Left ventricle myocardium inferior (tissue), 1 donor: ENCODE measurements around the gene ALAS1. TPM values are rescaled to one million over a fixed set of nuclear protein-coding genes. Genes with fewer than 3 reads are reported as not detected.

Experiments used
- DNase-seq: peaks from one replicate; pipeline ENCODE4 v3.0.0-alpha.2; 2020
- H3K27ac ChIP-seq: fragments of 200-600 bp; replicated peaks from 2 replicates; pipeline ENCODE4 v1.8.0; 2021
- H3K27me3 ChIP-seq: fragments of 200-600 bp; 2 replicates; pipeline ENCODE4 v1.8.0; 2021; ENCODE audit warnings: low read depth
- H3K36me3 ChIP-seq: fragments of 200-600 bp; 2 replicates; pipeline ENCODE4 v1.8.0; 2021
- H3K4me1 ChIP-seq: fragments of 200-600 bp; 2 replicates; pipeline ENCODE4 v1.8.0; 2021
- H3K4me3 ChIP-seq: fragments of 200-600 bp; 2 replicates; pipeline ENCODE4 v1.8.0; 2021; ENCODE audit warnings: mild to moderate bottlenecking, moderate library complexity
- H3K9me3 ChIP-seq: fragments of 200-600 bp; replicated peaks from 2 replicates; pipeline ENCODE4 v1.8.0; 2021
- intact Hi-C: fragments of 100-400 bp; cut with micrococcal nuclease; formaldehyde crosslinking; loops from one replicate; pipeline ENCODE4 v1.11.0; 2022
- total RNA-seq: library from RNA; stranded (reverse); fragmentation: NEBNext Ultra II Directional; extraction: Animal tissue kit (Norgen Biotek cat#: 25700); gene quantifications from one replicate; pipeline ENCODE4 v1.2.1, GENCODE V29; 2021
- TF ChIP-seq, protein P1 (sequence below): fragments of 200-600 bp; IDR thresholded peaks from 2 replicates; pipeline ENCODE4 v1.8.0; 2021; ENCODE audit warnings: antibody characterized with exemption, mild to moderate bottlenecking, borderline replicate concordance
- donor health status: DM: no; HTN: yes; CAD: no; lungs with severe emphysema.

ALAS1 gene
- total RNA-seq, 1 donor from 2014 or later = 180 TPM

DNA sequence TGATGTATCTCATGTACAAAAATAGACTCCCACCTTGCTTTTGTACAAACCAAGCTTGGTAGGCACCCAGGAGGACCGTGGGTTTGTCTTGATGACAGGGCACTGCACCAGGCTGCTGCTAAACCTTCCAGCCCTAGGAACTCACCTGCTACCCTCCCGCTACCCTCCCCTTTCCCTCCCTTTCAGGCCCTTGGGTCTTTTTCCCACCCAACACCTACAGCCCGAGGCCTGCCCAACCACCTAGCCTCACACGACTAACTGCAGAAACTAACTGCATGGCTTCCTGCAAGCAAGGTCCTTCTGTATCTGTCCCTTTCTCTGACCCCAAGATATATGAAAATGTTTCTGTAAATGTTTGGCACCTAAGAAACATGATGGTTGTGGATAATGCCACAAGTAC, 58.7 kb downstream of the ALAS1 start:
- Histone ChIP-seq H3K9me3 (no peaks in the 10 kb centered on the region), H3K36me3 (peaks cover 98% of the 10 kb centered on the region), H3K4me1 (peaks cover 17% of the 10 kb centered on the region), H3K27me3 (no peaks in the 10 kb centered on the region), H3K4me3 (no peak overlapping the region), H3K27ac (no peak overlapping the region)
- intact Hi-C loops = no loop called here
- DNase-seq = no peak
- TF ChIP-seq, protein P1, sequence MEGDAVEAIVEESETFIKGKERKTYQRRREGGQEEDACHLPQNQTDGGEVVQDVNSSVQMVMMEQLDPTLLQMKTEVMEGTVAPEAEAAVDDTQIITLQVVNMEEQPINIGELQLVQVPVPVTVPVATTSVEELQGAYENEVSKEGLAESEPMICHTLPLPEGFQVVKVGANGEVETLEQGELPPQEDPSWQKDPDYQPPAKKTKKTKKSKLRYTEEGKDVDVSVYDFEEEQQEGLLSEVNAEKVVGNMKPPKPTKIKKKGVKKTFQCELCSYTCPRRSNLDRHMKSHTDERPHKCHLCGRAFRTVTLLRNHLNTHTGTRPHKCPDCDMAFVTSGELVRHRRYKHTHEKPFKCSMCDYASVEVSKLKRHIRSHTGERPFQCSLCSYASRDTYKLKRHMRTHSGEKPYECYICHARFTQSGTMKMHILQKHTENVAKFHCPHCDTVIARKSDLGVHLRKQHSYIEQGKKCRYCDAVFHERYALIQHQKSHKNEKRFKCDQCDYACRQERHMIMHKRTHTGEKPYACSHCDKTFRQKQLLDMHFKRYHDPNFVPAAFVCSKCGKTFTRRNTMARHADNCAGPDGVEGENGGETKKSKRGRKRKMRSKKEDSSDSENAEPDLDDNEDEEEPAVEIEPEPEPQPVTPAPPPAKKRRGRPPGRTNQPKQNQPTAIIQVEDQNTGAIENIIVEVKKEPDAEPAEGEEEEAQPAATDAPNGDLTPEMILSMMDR = no peak

- no peak for DNase-seq
- intact Hi-C loops = no loop called here
- no peaks in the 10 kb centered on the region for H3K9me3 ChIP-seq
- H3K4me1 ChIP-seq = peaks cover 19% of the 10 kb centered on the region
- H3K27ac ChIP-seq = no peak overlapping the region
- TF ChIP-seq, protein P1 = no peak
- H3K27me3 ChIP-seq = no peaks in the 10 kb centered on the region
- peaks cover 100% of the 10 kb centered on the region for H3K36me3 ChIP-seq
- H3K4me3 ChIP-seq = no peak overlapping the region
Observed at GRCh38 chr3:52257911-52258310, 60.0 kb downstream of the ALAS1 start.

GRCh38 chr3:52259035-52259434, 61.1 kb downstream of the ALAS1 start:
- peaks cover 100% of the 10 kb centered on the region for H3K36me3 ChIP-seq
- TF ChIP-seq, protein P1 = no peak
- H3K27me3 ChIP-seq = no peaks in the 10 kb centered on the region
- H3K9me3 ChIP-seq = no peaks in the 10 kb centered on the region
- no peak overlapping the region for H3K27ac ChIP-seq
- intact Hi-C loops = no loop called here
- DNase-seq = no peak
- H3K4me3 ChIP-seq = no peak overlapping the region
- peaks cover 8% of the 10 kb centered on the region for H3K4me1 ChIP-seq

- H3K9me3 ChIP-seq = no peaks in the 10 kb centered on the region
- peaks cover 100% of the 10 kb centered on the region for H3K36me3 ChIP-seq
- intact Hi-C loops = no loop called here
- TF ChIP-seq, protein P1 = no peak
- H3K4me1 ChIP-seq = peaks cover 5% of the 10 kb centered on the region
- DNase-seq = no peak
- H3K27ac ChIP-seq = no peak overlapping the region
- no peaks in the 10 kb centered on the region for H3K27me3 ChIP-seq
- H3K4me3 ChIP-seq = no peak overlapping the region
Observed at GRCh38 chr3:52259448-52259847, 61.5 kb downstream of the ALAS1 start.

- H3K27me3 ChIP-seq = no peaks in the 10 kb centered on the region
- intact Hi-C loops = no loop called here
Observed at GRCh38 chr3:52262447-52262846, 64.5 kb downstream of the ALAS1 start.

More at GRCh38 chr3:52262447-52262846, 64.5 kb downstream of the ALAS1 start:
- Histone ChIP-seq H3K4me1 (peaks cover 5% of the 10 kb centered on the region), H3K27ac (no peak overlapping the region), H3K9me3 (no peaks in the 10 kb centered on the region), H3K36me3 (peaks cover 100% of the 10 kb centered on the region), H3K4me3 (no peak overlapping the region)
- TF ChIP-seq, protein P1 = no peak
- DNase-seq = no peak

Other genes with a start within 250 kb of the ALAS1 start
- 0.16 TPM for gene GPR62, start 242.8 kb upstream of the ALAS1 start, total RNA-seq
- gene PCBP4, start 230.7 kb upstream of the ALAS1 start, total RNA-seq = 73.0 TPM
- 14.6 TPM for gene ABHD14B, start 224.1 kb upstream of the ALAS1 start, total RNA-seq
- gene ABHD14A, start 223.1 kb upstream of the ALAS1 start, total RNA-seq = 25.8 TPM
- 20.2 TPM for gene ACY1, start 214.6 kb upstream of the ALAS1 start, total RNA-seq
- gene RPL29, start 202.3 kb upstream of the ALAS1 start, total RNA-seq = 621 TPM
- 23.1 TPM for gene DUSP7, start 141.6 kb upstream of the ALAS1 start, total RNA-seq
- 1.2 TPM for gene POC1A, start 43.7 kb upstream of the ALAS1 start, total RNA-seq
- gene TLR9, start 27.5 kb downstream of the ALAS1 start, total RNA-seq = 0.66 TPM
- gene TWF2, start 41.0 kb downstream of the ALAS1 start, total RNA-seq = 115 TPM
- 9.2 TPM for gene PPM1M, start 47.6 kb downstream of the ALAS1 start, total RNA-seq
- 61.6 TPM for gene WDR82, start 80.5 kb downstream of the ALAS1 start, total RNA-seq
- 4.0 TPM for gene GLYCTK, start 89.7 kb downstream of the ALAS1 start, total RNA-seq
- 2.2 TPM for gene DNAH1, start 118.2 kb downstream of the ALAS1 start, total RNA-seq
- gene BAP1, start 211.8 kb downstream of the ALAS1 start, total RNA-seq = 54.2 TPM
- gene PHF7, start 212.5 kb downstream of the ALAS1 start, total RNA-seq = 16.8 TPM
- 9.2 TPM for gene SEMA3G, start 246.9 kb downstream of the ALAS1 start, total RNA-seq